GM21825 (cell line): ENCODE data around the gene TMEM140.
"Not testable (repeated sequence)": the region's sequence is repeated elsewhere in the genome, so short reads cannot be mapped to it uniquely, and the experiment has no call there.

Experiments
- ATAC-seq: cut with Tn5 transposase; IDR thresholded peaks from one replicate; pipeline ENCODE4 v1.9.1; 2021; ENCODE audit warnings: mild to moderate bottlenecking, moderate library complexity; ENCODE audit not compliant: unreplicated experiment

The TMEM140 gene

DNA sequence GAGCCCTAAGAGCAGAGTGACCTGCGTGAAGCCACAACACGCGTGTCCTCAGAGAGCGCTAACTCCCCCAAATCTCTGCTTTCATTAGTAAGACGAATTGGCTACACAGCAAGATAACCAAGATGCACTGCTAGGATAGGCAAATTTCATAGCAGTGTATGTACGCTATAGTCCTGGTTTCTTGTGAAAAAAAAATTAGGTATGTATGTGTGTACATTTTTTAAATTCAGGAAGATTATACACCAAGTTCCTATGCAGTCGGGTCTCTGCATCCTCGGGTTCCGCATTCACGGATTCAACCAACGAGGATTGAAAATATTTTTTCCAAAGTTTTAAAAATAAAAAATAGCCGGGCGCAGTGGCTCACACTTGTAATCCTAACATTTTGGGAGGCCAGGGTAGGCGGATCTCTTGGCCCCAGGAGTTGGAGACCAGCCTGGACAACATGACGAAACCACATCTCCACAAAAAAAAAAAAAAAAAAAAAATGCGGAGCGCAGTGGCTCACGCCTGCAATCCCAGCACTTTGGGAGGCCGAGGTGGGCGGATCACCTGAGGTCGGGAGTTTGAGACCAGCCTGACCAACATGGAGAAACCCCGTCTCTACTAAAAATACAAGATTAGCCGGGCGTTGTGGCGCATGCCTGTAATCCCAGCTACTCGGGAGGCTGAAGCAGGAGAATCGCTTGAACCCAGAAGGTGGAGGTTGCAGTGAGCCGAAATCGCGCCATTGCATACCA is 64.2 kb downstream of the TMEM140 start:
- ATAC-seq = not testable (repeated sequence)

DNA sequence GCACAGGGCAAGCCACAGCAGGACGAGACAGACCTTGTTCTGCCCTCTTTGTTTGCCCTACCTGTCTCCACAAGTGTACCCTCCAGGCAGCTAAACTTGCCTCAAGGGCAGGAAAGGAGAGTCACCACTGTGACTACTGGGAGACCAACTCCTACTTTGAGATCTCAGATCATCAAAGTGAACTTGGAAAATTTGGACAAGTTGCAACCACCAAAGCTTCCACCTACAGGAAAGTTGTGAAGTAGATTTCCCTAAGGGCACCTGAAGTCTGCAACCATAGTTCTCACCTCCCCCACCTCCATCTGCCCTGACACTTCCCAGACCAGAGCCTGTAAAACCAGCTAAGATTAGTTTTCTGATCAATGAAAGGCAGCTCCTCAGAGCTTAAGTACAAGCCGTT is 66.0 kb downstream of the TMEM140 start:
- no peak for ATAC-seq

DNA sequence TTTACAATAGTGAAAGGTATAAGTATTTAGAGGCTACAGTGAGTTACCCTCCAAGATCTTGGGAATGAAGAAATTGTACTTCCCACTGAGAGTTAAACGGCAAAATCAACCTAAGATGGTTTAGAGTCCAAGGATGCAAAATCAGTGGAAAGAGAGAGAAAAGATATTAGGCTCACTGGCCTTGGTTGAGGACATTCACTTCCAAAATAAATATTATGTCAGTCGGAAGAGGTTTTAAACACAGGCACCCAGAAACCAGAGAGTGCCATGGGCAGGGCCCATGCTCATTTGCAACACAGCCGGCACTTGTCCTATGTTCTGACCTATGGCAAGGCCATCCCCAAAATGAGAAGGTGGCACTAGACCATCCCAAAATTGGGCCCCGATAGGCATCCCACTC is 67.3 kb downstream of the TMEM140 start:
- no peak for ATAC-seq

DNA sequence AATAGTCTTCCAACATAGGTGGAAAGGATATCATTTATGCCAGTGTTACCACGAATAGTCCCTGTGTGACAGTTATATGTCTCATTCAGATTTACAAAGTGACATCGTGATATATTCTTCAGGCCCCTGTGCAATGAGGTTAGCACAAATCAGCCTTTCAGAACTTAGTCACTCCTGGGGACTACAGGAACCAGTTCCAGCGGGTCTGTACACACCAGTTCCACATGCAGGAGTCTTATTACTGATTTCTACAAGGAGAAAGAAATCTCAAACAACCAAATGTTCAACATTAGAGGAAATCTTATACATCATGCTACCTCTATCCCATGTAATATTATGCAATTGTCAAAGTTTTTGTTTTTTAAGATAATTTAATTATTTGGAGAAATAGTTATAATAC is 67.8 kb downstream of the TMEM140 start:
- no peak for ATAC-seq
